HG02885 (cell line): ENCODE data around the gene KAZN.

Experiments
- ATAC-seq: cut with Tn5 transposase; IDR thresholded peaks from one replicate; pipeline ENCODE4 v1.9.1; 2021; ENCODE audit warnings: mild to moderate bottlenecking; ENCODE audit not compliant: unreplicated experiment, poor library complexity

Gene KAZN

DNA sequence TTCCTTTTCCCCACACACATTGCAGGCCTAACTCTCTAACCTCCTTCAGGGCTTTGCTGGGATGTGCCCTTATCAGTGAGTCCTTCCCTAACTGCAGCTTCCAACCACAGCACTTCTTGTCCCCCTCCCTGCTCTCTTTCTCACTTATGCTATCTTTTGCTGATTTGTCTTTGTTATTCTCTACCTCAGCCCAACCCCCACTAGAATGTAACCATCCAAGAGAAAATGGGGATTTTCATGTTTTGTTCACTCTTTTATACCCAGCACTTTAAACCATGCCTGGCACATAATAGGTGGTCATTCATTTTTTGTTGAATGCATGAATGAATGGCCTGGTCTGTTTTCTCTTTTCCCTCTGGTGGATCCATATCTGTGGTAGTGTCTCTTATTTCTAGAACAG, 243.5 kb downstream of the KAZN start:
- ATAC-seq, result no peak

DNA sequence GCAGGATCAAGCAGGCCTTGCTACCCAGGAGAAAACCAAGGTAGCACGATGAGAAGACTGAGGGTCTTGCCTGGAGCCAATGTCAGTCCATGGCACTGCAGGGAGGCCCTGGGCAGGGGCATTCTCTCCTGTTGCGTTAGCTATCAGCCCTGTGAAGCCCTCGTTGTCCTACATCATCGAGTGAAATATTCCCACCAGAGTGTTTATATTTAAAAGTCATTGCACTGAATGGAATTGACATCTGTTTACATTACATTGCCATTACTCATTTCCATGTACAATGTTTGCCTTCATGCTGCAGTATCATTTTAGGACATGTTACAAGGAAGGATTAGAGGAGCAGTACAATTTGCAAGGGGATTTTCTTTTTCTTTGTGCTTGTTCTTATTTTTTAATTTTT, 243.9 kb downstream of the KAZN start:
- ATAC-seq, result no peak

DNA sequence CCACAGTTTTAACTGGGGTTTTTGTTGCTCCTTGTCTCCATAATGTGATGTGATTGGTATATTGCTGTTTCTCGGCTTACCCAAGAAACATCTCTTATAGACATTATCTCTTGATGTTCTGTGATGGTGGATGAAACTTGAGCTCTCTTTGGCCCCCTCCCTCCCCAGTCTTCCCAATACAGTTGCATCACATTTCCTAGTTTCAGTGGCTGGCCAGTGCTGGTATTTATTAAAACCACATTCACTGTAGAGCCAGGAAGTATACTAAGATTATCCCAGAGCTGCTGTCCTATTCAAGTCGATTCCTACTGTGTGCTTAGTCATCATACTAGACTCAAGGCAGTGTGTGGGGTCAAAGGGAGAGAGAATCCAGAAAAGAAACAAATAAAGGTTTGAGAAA, 244.4 kb downstream of the KAZN start:
- ATAC-seq, result no peak

DNA sequence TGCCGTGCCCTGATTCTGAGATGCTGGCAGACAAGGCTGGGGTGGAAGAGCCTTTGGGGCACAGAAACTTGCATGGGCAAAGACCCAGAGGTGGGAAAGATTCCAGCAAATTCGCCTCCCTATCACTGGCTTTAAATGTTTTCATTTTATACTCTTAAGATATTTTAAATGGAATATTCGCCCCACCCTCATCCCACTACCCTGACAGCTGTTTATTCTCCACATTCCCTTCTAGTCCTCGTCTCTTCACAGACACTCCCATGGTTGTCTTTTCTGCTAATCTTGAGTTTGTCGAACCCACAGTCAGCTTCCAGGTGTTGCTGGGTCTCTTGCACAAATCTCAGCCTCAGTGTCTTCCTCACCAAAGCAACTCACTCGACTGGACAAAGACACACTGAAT, 245.0 kb downstream of the KAZN start:
- no peak for ATAC-seq

DNA sequence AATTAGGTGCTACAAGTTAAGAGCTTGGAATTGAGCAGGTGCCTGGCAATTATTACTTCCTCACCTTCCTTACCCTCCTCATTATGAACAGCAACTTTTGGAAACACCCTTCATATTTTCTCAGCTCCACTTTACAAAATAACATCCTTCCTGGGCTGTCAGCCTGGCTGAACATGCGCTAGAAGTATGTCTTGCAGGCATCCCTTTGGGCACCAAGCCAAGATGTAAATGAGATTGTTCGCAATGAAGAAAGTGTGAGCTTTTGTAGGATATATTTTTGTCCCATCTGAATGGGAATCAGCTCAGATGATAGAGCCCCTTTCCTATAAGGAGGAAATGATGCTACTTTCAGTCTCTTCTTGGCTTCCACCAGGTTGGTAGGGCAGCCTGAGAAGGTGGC, 245.9 kb downstream of the KAZN start:
- no peak for ATAC-seq

DNA sequence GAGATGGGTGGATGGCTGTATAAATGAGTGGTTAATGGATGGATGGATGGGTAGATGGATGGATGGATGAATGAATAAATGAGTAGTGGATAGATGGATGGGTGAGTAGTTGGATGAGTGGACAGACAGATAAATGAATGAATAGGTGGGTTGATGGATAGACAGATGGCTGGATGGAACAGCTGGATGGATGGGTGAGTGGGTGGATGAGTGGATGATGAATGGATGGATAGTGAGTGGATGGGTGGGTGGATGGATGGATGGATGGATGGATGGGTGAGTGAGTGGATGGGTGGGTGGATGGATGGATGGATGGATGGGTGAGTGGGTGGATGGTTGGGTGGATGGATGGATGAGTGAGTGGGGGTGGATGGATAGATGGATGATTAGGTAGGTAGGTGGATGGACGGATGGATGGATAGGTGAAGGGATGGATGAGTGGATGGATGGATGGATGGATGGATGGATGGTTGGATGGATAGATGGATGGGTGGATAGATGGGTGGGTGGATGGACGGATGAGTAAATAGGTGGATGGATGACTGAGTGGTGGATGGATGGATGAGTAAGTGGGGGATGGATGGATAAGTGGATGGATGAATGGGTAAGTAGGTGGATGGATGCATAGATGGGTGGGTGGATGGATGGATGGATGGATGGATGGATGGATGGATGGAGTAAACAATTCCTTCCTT, 246.6 kb downstream of the KAZN start:
- no peak for ATAC-seq

DNA sequence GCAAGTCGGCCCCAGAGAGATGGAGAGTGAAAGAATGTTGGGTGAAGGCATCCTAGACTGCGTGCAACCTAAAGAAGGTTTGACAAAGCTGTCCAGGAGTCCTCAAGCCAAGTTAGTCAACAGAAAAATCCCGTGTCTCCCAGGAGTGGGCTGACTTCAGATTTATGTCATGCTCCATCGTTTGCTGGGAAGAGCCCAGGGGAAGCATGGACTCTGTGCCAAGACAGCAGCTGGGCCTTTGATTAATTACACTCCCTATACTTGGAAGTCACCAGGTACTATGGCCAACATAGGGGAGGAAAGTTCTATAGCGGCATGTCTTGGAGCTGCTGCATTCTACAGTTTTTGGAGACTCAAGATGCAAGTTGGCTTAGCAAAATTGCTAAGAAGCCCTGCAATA, 247.4 kb downstream of the KAZN start:
- no peak for ATAC-seq

DNA sequence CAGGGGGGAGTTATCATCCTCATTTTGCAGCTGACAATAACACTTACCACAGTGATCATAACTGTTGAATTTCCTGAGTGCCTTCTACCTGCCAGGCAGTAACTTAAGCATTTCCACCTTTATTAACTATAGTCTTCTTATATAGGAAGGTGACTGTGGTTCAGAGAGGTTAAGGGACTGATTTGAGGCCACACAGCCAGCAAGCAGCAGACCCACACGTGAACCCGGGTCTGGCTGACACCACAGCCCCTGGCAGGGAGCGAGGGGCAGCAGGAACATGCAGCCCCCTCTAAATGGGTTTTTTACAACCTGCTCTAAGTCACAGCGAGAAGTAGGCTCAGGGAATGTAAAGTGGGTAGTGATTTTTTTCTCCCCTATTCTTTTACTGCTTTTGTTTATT, 248.2 kb downstream of the KAZN start:
- no peak for ATAC-seq

DNA sequence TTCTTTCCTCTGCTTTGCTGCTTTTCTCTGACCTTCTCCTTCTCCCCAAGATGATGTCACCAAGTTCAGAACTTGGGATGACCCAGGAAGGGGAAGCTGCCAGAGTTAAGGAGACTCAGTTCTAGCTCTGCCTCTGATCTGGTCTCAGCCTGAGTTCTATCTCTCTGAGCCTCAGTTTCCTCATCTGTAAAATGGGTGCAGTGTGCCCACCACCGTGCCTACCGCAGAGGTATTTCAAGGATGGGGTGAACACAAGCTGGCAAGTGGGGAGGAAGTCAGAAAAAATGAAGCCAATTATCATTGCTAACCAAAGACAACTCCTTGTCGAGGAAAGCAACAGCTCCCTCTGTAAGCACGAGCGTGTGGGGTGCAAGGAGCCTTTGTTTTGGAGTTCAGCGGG, 249.7 kb downstream of the KAZN start:
- no peak for ATAC-seq

DNA sequence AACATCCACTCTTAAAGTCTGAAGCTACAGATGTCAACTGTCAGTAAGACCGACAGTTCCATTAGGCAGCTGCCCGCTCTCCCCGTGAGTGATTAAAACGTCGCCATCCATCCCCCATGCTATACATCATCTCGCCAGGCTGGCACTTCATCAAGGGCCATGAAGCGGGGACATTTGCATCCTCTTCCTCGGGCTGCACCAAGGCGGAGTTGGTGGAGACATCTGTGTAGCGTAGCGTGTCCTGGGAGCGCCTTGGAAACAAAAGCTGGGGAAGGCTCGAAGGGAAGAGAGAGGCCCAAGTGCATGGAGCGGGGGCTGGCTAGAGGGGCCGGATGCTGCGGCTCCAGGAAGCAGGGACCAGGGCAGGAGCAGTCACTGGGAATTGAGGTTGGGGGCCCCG, 250.1 kb downstream of the KAZN start:
- ATAC-seq, result no peak

DNA sequence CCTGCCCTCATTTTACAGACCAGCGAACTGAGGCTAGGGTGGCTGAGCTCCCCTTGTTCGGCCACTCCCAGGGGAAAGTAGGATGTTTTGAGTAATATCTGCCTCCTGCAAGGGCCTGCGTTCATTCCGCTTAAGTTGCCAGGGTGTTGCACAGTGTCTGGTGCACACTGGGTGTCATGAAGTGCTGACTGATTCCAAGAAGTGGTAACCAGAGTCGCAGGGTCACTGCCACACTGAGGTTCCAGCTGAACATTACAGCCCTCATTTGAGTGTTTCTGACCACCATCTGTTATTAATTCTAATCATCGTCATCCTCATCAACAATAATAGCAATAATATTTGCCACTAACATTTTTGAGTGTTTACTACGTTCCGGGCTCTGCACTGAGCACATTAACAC, 250.6 kb downstream of the KAZN start:
- no peak for ATAC-seq

DNA sequence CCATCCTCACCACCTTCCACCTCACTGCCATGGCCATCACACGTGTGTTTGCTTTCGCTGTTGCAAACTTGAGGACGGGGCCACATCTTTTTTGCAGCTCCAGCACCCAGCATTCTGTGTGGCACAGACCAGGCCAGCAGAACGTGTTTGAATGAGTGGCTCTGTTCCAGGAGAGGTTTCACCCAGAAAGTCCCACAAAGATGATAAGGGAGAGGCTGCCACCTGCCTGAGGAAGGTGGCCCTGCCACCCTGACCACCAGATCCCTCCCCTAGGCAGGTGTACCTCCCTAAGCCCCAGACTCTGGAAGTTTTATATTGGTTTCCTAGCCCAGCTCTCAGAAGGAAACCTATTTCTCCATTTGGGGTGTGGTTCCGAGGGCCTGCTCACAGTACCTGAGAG, 252.1 kb downstream of the KAZN start:
- no peak for ATAC-seq

DNA sequence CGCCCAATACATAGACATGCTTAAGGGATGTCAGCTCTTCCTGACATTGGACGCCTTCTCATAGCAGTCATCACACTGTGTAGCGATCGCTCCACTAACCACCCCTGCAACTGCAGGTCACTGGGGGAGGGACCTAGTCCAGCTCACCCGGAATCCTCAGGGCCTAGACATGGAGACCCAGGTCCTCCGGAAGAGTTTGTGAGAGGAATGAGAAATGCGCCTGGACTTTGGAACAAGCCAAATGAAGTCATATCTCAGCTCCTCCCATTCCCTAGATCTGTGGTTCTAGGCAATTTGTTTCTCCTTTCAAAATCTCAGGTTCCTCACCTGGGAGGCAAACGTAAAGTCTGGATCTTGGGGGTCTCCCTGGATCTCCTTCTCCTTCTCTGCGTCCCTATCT, 253.3 kb downstream of the KAZN start:
- ATAC-seq, result no peak

DNA sequence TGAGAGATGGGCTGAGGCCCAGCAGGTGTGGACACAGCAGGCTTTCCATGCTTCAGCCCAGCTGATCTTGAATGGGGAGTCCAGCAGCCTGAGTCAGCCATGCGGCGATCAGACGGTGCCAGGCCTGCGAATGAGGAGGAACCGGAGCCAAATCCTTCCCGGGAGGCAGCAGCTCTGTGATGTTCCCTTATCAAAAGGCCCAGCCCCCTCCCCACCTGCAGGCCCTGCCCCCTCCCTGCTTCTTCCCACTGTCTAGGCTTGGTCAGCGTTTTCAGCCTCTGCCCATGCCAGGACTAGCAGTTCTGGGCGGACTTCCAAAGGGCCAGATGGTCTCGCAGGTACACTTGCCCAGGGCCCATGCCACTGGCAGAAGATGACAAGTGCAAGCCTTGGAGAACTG, 253.8 kb downstream of the KAZN start:
- ATAC-seq, result no peak

DNA sequence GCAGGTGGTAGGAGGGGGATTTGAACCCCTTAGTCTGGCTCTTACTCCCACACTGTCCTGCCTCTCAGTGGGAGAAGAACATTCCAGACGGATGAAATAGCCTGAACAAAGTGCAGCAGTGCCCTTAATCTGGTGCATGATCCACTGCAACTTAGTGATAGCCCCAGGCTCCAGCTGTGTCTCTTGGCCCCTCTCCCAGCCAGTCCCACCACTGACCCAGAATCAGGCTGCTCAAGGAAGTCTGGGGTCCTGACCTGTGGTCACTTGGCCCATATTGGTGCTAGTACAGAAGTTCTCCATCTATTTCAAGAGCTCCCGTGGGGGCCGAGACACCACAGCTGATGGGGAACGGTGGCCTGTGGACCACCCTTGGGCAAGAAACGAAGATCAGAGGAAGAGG, 255.0 kb downstream of the KAZN start:
- ATAC-seq, result no peak

DNA sequence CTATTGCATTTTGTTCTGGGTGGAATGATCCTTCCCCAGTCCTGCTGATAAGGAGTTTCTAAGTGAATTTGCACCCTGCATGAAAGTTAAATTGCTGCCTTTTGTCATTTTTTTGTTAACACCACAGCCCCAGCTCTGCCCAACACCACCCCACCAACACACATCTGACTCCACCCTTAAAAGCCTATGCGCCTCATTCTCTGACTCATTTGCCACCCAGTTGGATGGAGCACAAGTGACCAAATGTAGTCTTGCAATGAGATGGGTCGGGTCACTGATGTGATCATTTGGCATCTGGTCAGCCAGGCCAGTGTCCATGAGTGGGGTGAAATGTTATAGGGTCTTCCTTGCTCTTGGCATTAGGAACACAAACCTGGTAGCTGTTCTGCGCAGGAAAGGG, 256.8 kb downstream of the KAZN start:
- ATAC-seq, result no peak

DNA sequence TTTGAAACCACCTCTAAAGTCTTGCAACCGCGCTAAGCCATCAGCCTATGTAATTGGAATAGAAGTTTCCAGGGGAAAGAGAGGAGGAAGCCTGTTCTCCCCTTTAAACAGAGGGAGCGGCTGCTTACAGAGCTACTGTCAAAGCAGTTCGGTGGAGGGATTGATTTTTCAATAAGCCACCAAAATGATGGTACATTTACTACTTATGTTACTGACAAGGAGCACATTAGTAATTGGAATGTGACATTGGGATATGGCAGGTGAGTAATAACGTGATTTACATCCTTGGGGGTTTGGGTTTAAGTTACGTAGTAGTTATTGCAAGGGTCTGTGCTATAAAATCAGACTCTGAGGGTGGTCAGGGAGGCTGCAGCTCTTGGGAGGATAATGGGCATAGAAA, 257.3 kb downstream of the KAZN start:
- no peak for ATAC-seq

DNA sequence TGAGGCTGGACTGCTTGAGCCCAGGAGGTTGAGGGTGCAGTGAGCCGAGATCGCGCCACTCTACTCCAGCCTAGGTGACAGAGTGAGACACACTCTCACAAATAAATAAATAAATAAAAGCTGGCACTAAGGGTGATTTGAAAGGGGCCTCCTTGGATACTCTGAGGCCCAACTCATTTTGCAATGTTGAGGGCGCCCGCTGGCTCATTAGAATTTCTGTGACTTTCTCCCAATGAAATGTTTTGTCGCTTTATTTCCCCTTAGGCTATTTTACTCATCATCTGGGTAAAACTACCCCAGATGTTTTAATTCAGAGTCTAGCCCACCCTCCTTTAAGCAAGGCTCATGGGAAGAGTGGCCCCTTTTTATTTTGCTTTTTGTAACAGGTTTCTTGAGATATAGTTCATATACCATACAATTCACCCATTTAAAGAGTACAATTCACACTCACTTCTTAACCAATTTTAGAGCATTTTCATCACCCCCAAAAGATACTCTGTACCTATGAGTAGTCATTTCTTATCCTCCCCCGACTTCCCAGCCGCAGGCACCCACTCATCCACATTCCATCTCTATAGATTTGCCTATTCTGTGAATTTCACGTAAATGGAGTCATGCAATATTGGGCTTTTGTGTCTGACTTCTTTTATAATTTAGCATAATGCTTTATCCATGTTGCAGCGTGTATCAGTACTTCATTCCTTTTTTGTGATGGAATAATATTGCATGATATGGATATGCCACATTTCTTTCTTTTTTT, 259.1 kb downstream of the KAZN start:
- ATAC-seq, result no peak

DNA sequence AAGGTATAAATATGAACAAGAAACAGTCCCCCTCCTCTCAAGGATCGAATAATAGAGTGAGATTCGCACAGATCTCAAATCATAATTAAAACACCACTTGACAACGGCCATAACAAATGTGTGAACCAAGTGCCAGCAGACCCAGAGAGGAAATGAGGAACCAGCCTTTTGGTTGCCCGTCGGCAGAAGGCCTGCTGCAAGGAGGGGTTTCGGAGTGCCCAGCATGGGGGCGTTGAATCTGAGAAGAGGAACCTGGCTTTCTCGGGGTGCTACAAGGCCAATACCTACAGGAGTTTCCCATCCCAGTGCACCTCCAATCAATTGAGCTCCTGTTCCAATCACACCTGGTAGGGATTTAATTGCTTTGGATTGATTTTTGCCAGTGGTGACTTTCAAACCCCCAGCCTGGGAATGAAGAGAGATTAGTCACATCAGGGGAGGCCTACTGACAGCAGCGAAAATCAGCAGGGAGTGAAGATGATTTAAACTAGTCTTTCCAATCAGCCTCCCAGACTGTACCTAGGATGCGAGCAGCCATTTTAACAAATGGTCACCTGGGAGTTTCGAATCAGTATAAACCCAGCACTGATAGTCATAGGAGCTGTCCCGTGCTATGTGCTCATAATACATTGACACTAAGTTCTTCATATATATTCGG, 263.8 kb downstream of the KAZN start:
- no peak for ATAC-seq

DNA sequence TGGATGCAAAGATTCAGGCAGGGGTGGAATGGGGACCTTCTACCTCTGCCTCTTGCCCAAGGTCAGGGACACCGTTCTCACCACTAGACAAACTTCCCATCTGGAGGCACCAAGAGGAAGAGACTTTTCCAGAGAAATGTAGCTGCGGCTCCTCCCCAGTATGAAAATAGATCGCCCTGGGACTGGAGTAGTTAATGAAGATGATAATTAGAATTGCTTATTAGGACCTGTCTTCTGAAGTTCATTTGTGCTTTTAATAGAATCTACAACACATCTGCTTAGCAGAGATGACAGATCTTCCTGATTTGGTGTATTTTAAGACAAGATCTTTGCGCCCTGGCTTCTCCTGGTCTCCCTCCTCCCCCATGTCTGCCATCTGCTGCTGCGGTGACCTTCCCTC, 266.6 kb downstream of the KAZN start:
- no peak for ATAC-seq

DNA sequence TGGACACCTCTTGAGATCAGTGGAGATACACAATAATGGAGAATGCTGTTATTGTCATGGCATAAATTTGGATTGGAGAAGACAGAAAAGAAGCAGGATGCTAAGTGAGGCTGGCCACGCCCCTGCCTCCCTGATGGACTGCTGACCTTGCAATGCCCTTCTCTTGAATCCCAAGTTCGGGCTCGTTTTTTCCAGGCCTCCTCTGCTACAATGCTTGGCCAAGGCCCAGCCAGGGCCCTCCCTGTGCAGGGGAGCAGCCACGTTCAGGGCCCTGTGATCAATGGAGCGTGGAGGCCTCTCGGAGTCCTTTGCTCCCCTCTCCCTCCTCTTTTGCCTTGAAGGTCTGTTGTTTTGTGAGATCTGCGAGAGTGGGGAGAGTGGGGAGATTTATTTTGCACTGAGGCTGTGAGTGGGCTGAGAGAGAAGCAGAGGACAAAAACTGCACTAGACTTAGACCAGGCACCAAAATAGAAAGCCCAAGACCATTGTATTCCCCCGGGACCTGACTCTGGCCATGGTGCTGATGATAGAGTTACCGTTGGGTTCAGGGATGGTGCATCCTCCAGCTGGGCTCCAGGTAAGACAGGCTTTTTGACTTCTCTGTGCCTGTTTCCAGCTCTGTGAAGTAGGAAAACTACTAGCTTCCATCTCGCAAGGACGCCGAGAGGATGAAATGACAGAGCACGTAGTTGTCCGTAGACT, 268.6 kb downstream of the KAZN start:
- no peak for ATAC-seq
